ENCODE results near the gene DYNLL1. TPM values are rescaled to one million over a fixed set of nuclear protein-coding genes. Genes with fewer than 3 reads are reported as not detected.
A peak's percentile ranks its signal among the peaks of the same experiment; 100 is the strongest.

The DYNLL1 gene
- total RNA-seq, 1 donor from 2014 or later, result 380 TPM

DNA sequence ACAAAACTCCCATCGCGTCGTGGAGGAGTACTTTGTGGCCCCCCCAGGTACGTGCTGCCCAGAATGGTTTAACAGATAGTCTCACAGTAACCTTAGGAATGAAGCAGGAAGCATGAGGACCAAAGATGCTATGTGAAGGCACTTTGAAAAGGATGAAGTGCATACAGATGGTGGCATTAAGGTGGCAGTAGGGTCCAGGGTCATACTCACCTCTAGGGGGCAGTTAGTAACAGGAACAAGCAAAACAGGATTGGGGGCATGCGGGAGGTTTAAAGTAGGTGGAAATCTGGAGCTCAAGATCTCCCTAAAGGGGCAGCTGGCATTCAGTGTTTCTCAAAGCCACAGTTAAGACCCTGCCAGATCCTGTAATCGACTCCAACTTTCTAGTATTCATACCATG lies 38.8 kb upstream of the DYNLL1 start:
- no peaks in the 10 kb centered on the region for H3K27me3 ChIP-seq (ENCODE audit: control insufficient read depth, insufficient read depth, low read length)
- H3K36me3 ChIP-seq (ENCODE audit: control insufficient read depth, insufficient read depth, low read length), result no peaks in the 10 kb centered on the region
- TF ChIP-seq CTCF (IDR thresholded peaks at IDR 0.05; ENCODE audit: insufficient read depth, low read length, poor library complexity, severe bottlenecking), result peak; percentile 30

GRCh38 chr12:120460157-120460556 lies 35.8 kb upstream of the DYNLL1 start:
- Histone ChIP-seq H3K36me3 (ENCODE audit: control insufficient read depth, insufficient read depth, low read length) (peaks cover 3% of the 10 kb centered on the region), H3K27me3 (ENCODE audit: control insufficient read depth, insufficient read depth, low read length) (no peaks in the 10 kb centered on the region), H3K4me3 (ENCODE audit: low read depth, low read length) (no peak overlapping the region)
- TF ChIP-seq CTCF (IDR thresholded peaks at IDR 0.05; ENCODE audit: insufficient read depth, low read length, poor library complexity, severe bottlenecking), result no peak
- DNase-seq (ENCODE audit: low read depth), result no peak

More for the DNA sequence above, 38.8 kb upstream of the DYNLL1 start:
- H3K4me3 ChIP-seq (ENCODE audit: low read depth, low read length), result no peak overlapping the region
- DNase-seq (ENCODE audit: low read depth), result no peak

GRCh38 chr12:120462099-120462640 lies 33.7 kb upstream of the DYNLL1 start:
- H3K27me3 ChIP-seq (ENCODE audit: control insufficient read depth, insufficient read depth, low read length), result no peaks in the 10 kb centered on the region
- peaks cover 3% of the 10 kb centered on the region for H3K36me3 ChIP-seq (ENCODE audit: control insufficient read depth, insufficient read depth, low read length)
- no peak overlapping the region for H3K4me3 ChIP-seq (ENCODE audit: low read depth, low read length)
- no peak for DNase-seq (ENCODE audit: low read depth)
- no peak for TF ChIP-seq CTCF (IDR thresholded peaks at IDR 0.05; ENCODE audit: insufficient read depth, low read length, poor library complexity, severe bottlenecking)

- DNase-seq (ENCODE audit: low read depth), result no peak
- H3K27me3 ChIP-seq (ENCODE audit: control insufficient read depth, insufficient read depth, low read length), result no peaks in the 10 kb centered on the region
- no peak overlapping the region for H3K4me3 ChIP-seq (ENCODE audit: low read depth, low read length)
- TF ChIP-seq CTCF (IDR thresholded peaks at IDR 0.05; ENCODE audit: insufficient read depth, low read length, poor library complexity, severe bottlenecking), result no peak
- H3K36me3 ChIP-seq (ENCODE audit: control insufficient read depth, insufficient read depth, low read length), result peaks cover 3% of the 10 kb centered on the region
Measured at GRCh38 chr12:120463712-120464111, 32.2 kb upstream of the DYNLL1 start.

DNA sequence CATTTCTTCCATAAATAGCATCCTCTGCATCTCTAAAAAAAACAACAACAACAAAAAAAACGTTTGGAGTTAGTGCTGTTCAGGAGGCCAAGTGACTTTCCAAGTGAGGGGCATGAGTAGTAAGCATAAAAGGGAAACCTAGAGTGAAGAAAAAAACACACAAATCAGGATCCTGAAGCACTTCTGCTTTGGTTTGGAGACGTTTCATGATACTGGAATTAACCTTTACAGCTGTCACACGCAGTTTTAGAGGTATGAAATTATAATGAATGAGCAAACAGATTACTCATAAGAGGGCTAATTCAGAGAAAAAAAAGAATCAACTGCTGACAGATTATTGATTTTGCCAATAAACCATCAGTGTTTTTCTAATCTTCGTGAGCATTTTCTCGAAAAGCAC lies 30.2 kb upstream of the DYNLL1 start:
- no peak for TF ChIP-seq CTCF (IDR thresholded peaks at IDR 0.05; ENCODE audit: insufficient read depth, low read length, poor library complexity, severe bottlenecking)
- DNase-seq (ENCODE audit: low read depth), result no peak
- peaks cover 3% of the 10 kb centered on the region for H3K36me3 ChIP-seq (ENCODE audit: control insufficient read depth, insufficient read depth, low read length)
- H3K4me3 ChIP-seq (ENCODE audit: low read depth, low read length), result no peak overlapping the region
- no peaks in the 10 kb centered on the region for H3K27me3 ChIP-seq (ENCODE audit: control insufficient read depth, insufficient read depth, low read length)

Data from kidney epithelial cell (primary cell).